Subcutaneous adipose tissue (tissue), 4 donors: Measurements from ENCODE around the gene DSG4. TPM values are rescaled to one million over a fixed set of nuclear protein-coding genes. Genes with fewer than 3 reads are reported as not detected.

Experiments
- CTCF ChIP-seq: fragments of 450-650 bp; IDR thresholded peaks from one replicate; pipeline ENCODE4 v1.5.1; 2016; ENCODE audit warnings: low read depth, mild to moderate bottlenecking, control low read depth, antibody characterized with exemption, moderate library complexity
- small RNA-seq: library from RNA; depleted of rRNA; stranded (forward); fragments of <200 nt; gene quantifications from one replicate; pipeline ENCODE3, GENCODE V24; 2016
- total RNA-seq, 4 donors: library from RNA; depleted of rRNA; stranded (reverse); fragments of >200 nt; gene quantifications; one replicate each; pipeline ENCODE4 v1.1.0, GENCODE V29; 2016

Gene DSG4
- total RNA-seq, 4 donors from 2014 or later, result not detected

GRCh38 chr18:31445908-31446307 is 69.3 kb downstream of the DSG4 start:
- TF ChIP-seq CTCF, result no peak

GRCh38 chr18:31446854-31447253 is 70.3 kb downstream of the DSG4 start:
- no peak for TF ChIP-seq CTCF

GRCh38 chr18:31447530-31448191 is 71.1 kb downstream of the DSG4 start, which contains the start of gene DSG3:
TSS of gene DSG3 (plus strand) at chr18:31447741. CDS start at chr18:31447878, 137 bp downstream.
- no peak for TF ChIP-seq CTCF

DNA sequence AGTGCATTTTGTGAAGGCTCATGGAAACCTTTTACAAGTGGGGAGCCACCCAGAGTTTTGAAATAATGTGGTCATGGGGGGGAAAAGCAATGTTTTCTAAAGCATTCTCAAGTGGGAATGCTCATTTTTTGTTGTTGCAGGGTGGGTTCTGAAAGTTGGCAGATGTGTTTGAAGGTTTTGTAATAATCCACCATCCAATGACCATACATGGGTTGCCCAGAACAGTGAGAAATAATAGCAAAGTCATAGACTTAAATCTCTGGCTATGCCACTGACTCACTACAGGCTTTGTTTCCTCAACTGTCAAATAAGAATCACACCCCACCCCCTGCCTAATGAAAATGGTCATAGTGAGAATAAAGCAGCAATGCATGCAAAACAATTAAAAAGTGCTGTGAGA is 73.8 kb downstream of the DSG4 start:
- TF ChIP-seq CTCF, result no peak

GRCh38 chr18:31451625-31452024 is 75.0 kb downstream of the DSG4 start:
- TF ChIP-seq CTCF, result no peak

DNA sequence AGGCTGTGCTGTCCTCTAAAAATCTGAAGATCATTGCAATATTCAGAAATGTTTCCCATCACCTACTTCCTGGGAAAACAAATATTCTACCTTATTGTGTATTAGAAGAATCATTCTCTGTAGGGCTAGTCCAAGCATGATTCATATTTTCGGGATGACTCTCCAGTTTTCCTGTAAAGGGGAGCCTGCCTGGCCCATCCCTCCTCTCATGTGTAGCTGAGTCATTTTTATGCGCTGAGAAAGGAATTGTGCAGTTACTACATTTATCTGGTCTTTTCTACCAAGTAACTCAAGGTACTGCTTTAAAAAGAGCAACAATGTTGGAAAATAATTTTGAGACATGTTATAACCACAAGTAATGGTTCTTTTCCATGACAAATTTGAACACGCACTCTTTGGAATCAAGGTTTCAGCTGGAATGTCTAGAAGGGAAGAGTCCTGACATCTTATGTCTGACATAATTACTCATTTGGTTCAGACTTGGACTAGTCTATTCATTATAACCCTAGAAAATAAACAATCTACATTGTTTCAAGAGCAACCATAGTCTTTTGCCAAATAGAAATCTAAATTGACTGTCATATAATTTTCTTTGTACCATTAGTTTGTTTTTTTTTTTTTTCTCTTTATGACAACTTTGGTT is 77.6 kb downstream of the DSG4 start:
- no peak for TF ChIP-seq CTCF

Small RNA genes within 50 kb of the gene (small RNA-seq; reads per million reads assigned to genes)
- gene RF00019 (0.49 reads per million), gene RNU6-167P (not detected)

Other genes with a start within 250 kb of the DSG4 start
- not detected for gene DSC1, start 213.9 kb upstream of the DSG4 start, total RNA-seq
- gene DSG1, start 58.6 kb upstream of the DSG4 start, total RNA-seq, result not detected
- not detected for gene DSG3, start 71.0 kb downstream of the DSG4 start, total RNA-seq
- gene DSG2, start 121.4 kb downstream of the DSG4 start, total RNA-seq, result 10 to 100 TPM; 10.8 to 39.9 (median 18.8) TPM
- not detected for gene TTR, start 215.1 kb downstream of the DSG4 start, total RNA-seq